ENCODE data around the gene GRB10. TPM values are rescaled to one million over a fixed set of nuclear protein-coding genes. Genes with fewer than 3 reads are reported as not detected.
A peak's percentile ranks its signal among the peaks of the same experiment; 100 is the strongest.

The GRB10 gene
- total RNA-seq, 4 donors from 2014 or later = 28.5 to 58.0 (median 53.0) TPM

DNA sequence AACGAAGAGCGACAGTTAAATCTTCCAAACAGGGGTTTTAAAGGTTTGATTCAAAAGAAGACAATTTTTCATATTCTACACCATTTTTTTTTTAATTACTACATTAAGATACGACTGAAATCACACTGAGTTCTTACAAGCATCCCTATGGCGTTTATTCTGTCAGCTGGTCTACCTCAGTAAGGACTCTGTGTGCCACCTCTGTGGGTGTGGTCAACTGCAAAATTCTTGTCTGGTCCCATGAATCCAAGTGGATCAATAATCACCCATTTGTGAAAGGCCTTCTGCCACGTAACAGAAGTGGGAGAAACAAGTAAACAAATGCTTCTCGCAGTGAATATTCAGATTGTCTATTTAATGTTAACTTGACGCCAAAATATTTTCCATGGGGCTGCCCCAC lies 104.1 kb downstream of the GRB10 start:
- H3K27ac ChIP-seq = no peak overlapping the region
- H3K9me3 ChIP-seq = no peaks in the 10 kb centered on the region
- no peaks in the 10 kb centered on the region for H3K27me3 ChIP-seq
- H3K36me3 ChIP-seq = peaks cover 0 to 10% of the 10 kb centered on the region in 2 donors
- WGBS, 2 donors (ENCODE audit: low coverage in 1 of 2) = 70 to 77% methylated on average over 6 to 7 of the region's 7 CpGs
- H3K4me3 ChIP-seq = no peak overlapping the region
- ATAC-seq = no peak
- TF ChIP-seq, protein P1, sequence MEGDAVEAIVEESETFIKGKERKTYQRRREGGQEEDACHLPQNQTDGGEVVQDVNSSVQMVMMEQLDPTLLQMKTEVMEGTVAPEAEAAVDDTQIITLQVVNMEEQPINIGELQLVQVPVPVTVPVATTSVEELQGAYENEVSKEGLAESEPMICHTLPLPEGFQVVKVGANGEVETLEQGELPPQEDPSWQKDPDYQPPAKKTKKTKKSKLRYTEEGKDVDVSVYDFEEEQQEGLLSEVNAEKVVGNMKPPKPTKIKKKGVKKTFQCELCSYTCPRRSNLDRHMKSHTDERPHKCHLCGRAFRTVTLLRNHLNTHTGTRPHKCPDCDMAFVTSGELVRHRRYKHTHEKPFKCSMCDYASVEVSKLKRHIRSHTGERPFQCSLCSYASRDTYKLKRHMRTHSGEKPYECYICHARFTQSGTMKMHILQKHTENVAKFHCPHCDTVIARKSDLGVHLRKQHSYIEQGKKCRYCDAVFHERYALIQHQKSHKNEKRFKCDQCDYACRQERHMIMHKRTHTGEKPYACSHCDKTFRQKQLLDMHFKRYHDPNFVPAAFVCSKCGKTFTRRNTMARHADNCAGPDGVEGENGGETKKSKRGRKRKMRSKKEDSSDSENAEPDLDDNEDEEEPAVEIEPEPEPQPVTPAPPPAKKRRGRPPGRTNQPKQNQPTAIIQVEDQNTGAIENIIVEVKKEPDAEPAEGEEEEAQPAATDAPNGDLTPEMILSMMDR (IDR thresholded peaks at IDR 0.05) = no peak
- TF ChIP-seq EP300 (IDR thresholded peaks at IDR 0.05) = no peak
- TF ChIP-seq POLR2AphosphoS5 (IDR thresholded peaks at IDR 0.05) = no peak
- TF ChIP-seq POLR2A (IDR thresholded peaks at IDR 0.05) = no peak
- peaks cover 0 to 74% (median 28%) of the 10 kb centered on the region in 3 donors for H3K4me1 ChIP-seq

DNA sequence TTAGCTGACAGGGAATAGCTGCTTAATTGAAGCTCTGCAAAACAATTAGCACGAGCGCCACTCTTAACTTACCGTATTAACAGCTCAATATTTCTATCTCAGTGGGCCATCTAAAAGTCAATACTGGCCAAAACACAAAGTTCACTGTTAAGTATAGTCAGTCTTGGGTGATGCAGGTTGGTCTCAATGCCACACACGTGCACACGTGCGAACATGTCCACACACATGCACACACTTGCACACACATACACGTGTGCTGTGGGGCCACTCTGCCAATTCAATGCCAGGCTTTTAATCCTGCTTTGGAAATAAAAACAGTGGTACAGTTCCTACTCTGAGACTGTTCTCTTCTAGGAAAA lies 105.1 kb downstream of the GRB10 start:
- Histone ChIP-seq H3K27me3 (no peaks in the 10 kb centered on the region), H3K36me3 (peaks cover 0 to 18% of the 10 kb centered on the region in 2 donors), H3K4me3 (no peak overlapping the region), H3K4me1 (peaks cover 0 to 72% (median 28%) of the 10 kb centered on the region in 3 donors), H3K27ac (no peak overlapping the region), H3K9me3 (no peaks in the 10 kb centered on the region)
- TF ChIP-seq POLR2AphosphoS5 (IDR thresholded peaks at IDR 0.05) = no peak
- no peak for TF ChIP-seq EP300 (IDR thresholded peaks at IDR 0.05)
- 82 to 84% methylated on average over 5 to 7 of the region's 7 CpGs for whole genome bisulfite sequencing, 2 donors (ENCODE audit: low coverage in 1 of 2)
- ATAC-seq = no peak

DNA sequence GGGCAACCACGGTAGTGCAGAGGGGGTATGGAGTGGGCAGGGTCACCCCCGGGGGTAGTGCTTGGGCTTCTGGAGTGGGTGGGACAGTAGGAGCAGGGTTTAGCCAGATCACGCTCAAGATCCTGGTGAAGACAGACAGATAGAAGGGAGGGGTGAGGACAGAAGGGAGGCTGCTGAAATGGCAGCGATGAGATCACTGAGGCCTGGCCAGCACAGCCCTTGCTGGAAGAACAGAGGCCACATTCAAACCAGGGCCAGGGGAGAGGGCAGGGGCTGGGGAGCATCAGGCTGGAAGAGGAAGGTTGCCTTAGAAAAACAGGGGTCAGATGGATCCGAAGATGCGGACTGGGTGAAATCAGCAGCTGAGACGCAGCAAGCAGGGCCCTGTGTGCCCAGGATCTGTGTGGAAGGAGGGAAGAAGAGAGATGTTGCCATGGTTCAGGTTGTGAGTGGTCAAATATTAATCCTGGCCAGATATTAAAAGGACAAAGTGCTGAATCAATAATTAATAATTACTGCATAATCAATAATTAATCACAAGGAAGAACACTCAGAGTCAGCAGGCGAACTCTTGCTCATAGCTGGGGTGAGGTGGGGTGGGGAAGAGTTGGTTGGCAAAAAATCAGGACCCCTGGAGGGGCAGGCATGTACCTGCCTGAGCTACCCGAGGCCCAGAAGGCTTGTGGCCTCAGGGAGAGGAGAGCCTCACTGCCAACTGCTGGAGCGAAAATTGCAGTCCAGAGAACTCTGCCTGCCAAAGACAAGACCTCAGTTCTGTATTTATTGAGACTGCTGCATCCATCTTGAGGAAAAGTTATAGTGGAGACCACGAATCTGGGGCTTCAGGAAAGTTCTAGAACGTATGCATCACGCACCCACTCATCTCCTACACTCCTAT lies 105.7 kb downstream of the GRB10 start:
- Histone ChIP-seq H3K36me3 (peaks cover 0 to 21% of the 10 kb centered on the region in 2 donors), H3K27ac (peak overlapping the region in 1 of 4 donors; percentile 48), H3K4me3 (no peak overlapping the region), H3K27me3 (no peaks in the 10 kb centered on the region), H3K4me1 (peaks cover 0 to 67% (median 28%) of the 10 kb centered on the region in 3 donors), H3K9me3 (no peaks in the 10 kb centered on the region)
- TF ChIP-seq POLR2AphosphoS5 (IDR thresholded peaks at IDR 0.05) (no peak), POLR2A (IDR thresholded peaks at IDR 0.05) (no peak), EP300 (IDR thresholded peaks at IDR 0.05) (no peak)
- TF ChIP-seq, protein P1 (IDR thresholded peaks at IDR 0.05) = no peak
- WGBS, 2 donors (ENCODE audit: low coverage in 1 of 2) = 81% methylated on average over 10 to 12 of the region's 13 CpGs
- no peak for ATAC-seq

DNA sequence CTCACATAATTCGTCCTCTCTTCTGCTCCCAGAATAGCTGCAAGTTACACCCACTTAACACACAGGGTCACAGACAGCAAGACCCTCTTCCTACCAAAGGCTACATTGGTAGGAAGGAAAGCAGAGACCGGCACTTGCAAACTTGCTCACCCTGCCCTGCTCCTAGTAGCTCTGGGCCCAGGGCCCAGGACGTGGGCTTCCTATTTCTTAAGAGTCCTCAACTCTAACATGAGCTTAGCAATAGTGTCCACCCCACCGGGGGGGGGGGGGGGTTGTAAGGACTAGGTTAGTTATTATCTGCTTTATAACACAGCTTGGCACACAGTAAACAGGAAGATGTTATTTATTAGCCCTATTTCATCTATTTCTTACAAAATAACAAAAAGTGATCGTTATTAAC lies 106.6 kb downstream of the GRB10 start:
- TF ChIP-seq, protein P1 (IDR thresholded peaks at IDR 0.05) = no peak
- TF ChIP-seq POLR2AphosphoS5 (IDR thresholded peaks at IDR 0.05) (no peak), POLR2A (IDR thresholded peaks at IDR 0.05) (no peak), EP300 (IDR thresholded peaks at IDR 0.05) (no peak)
- no peaks in the 10 kb centered on the region for H3K9me3 ChIP-seq
- WGBS, 2 donors (ENCODE audit: low coverage in 1 of 2) = 47 to 76% methylated on average over 3 to 4 of the region's 5 CpGs
- H3K4me3 ChIP-seq = no peak overlapping the region
- no peak for ATAC-seq
- H3K4me1 ChIP-seq = peaks cover 0 to 58% (median 28%) of the 10 kb centered on the region in 3 donors
- H3K27ac ChIP-seq = peak overlapping the region in 1 of 4 donors; percentile 48
- no peaks in the 10 kb centered on the region for H3K27me3 ChIP-seq
- H3K36me3 ChIP-seq = peaks cover 0 to 21% of the 10 kb centered on the region in 2 donors

DNA sequence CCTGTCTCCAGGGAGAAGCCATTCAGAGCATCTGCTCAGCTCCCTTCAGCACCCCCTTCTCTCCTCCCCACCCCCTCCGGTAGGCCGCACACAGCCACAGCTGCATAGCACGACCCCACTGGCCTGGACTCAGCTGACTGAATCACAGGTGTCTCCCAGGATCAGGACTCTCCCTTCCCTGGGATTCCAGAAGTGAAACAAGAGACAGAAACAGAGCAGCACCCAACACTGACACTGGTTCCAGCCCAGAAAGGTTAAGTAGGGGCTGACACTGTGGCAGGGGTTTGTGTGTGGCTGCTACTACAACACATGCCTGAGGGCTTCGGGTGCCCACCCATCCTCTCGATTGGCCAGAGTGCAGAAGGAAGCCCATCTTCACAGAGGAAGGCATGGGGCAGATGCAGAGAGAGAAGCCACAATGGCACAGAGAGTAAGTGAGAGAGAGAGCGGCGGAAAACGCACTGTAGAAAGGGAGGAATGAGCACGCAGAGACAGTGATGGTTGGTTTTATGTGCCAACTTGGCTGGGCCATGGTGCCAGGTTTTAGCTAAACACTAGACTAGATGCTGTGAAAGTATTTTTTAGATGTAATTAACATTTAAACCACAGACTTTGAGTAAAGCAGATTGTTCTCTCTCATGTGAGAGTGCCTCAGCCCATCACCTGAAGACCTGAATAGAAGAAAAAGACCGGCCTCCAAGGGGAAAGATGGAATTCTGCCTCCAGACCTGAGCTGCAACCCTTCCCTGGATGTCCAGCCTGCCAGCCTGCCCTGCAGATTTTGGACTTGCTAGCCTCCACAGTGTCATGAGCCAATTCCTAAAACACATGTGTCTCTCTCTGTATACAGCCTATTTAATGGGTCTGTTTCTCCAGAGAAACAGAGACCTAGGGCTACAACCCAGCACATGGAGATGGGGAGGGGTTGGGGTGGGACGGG lies 107.5 kb downstream of the GRB10 start:
- Histone ChIP-seq H3K27me3 (no peaks in the 10 kb centered on the region), H3K27ac (peak overlapping the region in 1 of 4 donors; percentile 48), H3K4me3 (no peak overlapping the region), H3K36me3 (peaks cover 0 to 21% of the 10 kb centered on the region in 2 donors), H3K4me1 (peaks cover 0 to 49% (median 25%) of the 10 kb centered on the region in 3 donors), H3K9me3 (no peaks in the 10 kb centered on the region)
- no peak for ATAC-seq
- WGBS, 2 donors (ENCODE audit: low coverage in 1 of 2) = 60 to 100% methylated on average over 3 to 8 of the region's 11 CpGs
- TF ChIP-seq POLR2AphosphoS5 (IDR thresholded peaks at IDR 0.05) (no peak), POLR2A (IDR thresholded peaks at IDR 0.05) (no peak), EP300 (IDR thresholded peaks at IDR 0.05) (no peak)
- TF ChIP-seq, protein P1 (IDR thresholded peaks at IDR 0.05) = no peak

All from gastroesophageal sphincter (tissue), 4 donors.